Measurements from ENCODE around the gene ADCY5.
"Not testable (repeated sequence)": the region's sequence is repeated elsewhere in the genome, so short reads cannot be mapped to it uniquely, and the experiment has no call there.

The ADCY5 gene

GRCh38 chr3:123267821-123268220 lies 181.1 kb downstream of the ADCY5 start:
- FAIRE-seq (no peak), DNase-seq (ENCODE audit: insufficient read length) (no peak)
- TF ChIP-seq POLR2AphosphoS5 (IDR thresholded peaks at IDR 0.05; ENCODE audit: low read depth, low read length) (no peak), POLR2A (IDR thresholded peaks at IDR 0.05; ENCODE audit: low read depth, low read length) (no peak), TAF1 (IDR thresholded peaks at IDR 0.05; ENCODE audit: borderline replicate concordance, low read depth, low read length) (no peak)

- TF ChIP-seq TAF1 (IDR thresholded peaks at IDR 0.05; ENCODE audit: borderline replicate concordance, low read depth, low read length) (no peak), POLR2AphosphoS5 (IDR thresholded peaks at IDR 0.05; ENCODE audit: low read depth, low read length) (no peak), POLR2A (IDR thresholded peaks at IDR 0.05; ENCODE audit: low read depth, low read length) (no peak)
- DNase-seq (ENCODE audit: insufficient read length) (no peak), FAIRE-seq (no peak)
Observed at GRCh38 chr3:123263941-123264340, 184.9 kb downstream of the ADCY5 start.

GRCh38 chr3:123262868-123263267 lies 186.0 kb downstream of the ADCY5 start:
- TF ChIP-seq POLR2AphosphoS5 (IDR thresholded peaks at IDR 0.05; ENCODE audit: low read depth, low read length) (no peak), POLR2A (IDR thresholded peaks at IDR 0.05; ENCODE audit: low read depth, low read length) (no peak), TAF1 (IDR thresholded peaks at IDR 0.05; ENCODE audit: borderline replicate concordance, low read depth, low read length) (no peak)

GRCh38 chr3:123262226-123262625 lies 186.7 kb downstream of the ADCY5 start:
- FAIRE-seq, result no peak
- TF ChIP-seq POLR2AphosphoS5 (IDR thresholded peaks at IDR 0.05; ENCODE audit: low read depth, low read length) (no peak), TAF1 (IDR thresholded peaks at IDR 0.05; ENCODE audit: borderline replicate concordance, low read depth, low read length) (no peak), POLR2A (IDR thresholded peaks at IDR 0.05; ENCODE audit: low read depth, low read length) (no peak)
- DNase-seq (ENCODE audit: insufficient read length), result no peak

More at GRCh38 chr3:123262868-123263267, 186.0 kb downstream of the ADCY5 start:
- no peak for DNase-seq (ENCODE audit: insufficient read length)
- no peak for FAIRE-seq

- TF ChIP-seq POLR2AphosphoS5 (IDR thresholded peaks at IDR 0.05; ENCODE audit: low read depth, low read length) (no peak), POLR2A (IDR thresholded peaks at IDR 0.05; ENCODE audit: low read depth, low read length) (no peak), TAF1 (IDR thresholded peaks at IDR 0.05; ENCODE audit: borderline replicate concordance, low read depth, low read length) (no peak)
- no peak for DNase-seq (ENCODE audit: insufficient read length)
- no peak for FAIRE-seq
Observed at GRCh38 chr3:123261666-123262065, 187.2 kb downstream of the ADCY5 start.

- no peak for TF ChIP-seq POLR2AphosphoS5 (IDR thresholded peaks at IDR 0.05; ENCODE audit: low read depth, low read length)
- TF ChIP-seq POLR2A (IDR thresholded peaks at IDR 0.05; ENCODE audit: low read depth, low read length), result no peak
- TF ChIP-seq TAF1 (IDR thresholded peaks at IDR 0.05; ENCODE audit: borderline replicate concordance, low read depth, low read length), result no peak
- FAIRE-seq, result no peak
- no peak for DNase-seq (ENCODE audit: insufficient read length)
Observed at GRCh38 chr3:123258811-123259420, 190.0 kb downstream of the ADCY5 start.

- DNase-seq (ENCODE audit: insufficient read length) (no peak), FAIRE-seq (no peak)
- TF ChIP-seq POLR2A (IDR thresholded peaks at IDR 0.05; ENCODE audit: low read depth, low read length) (no peak), TAF1 (IDR thresholded peaks at IDR 0.05; ENCODE audit: borderline replicate concordance, low read depth, low read length) (no peak), POLR2AphosphoS5 (IDR thresholded peaks at IDR 0.05; ENCODE audit: low read depth, low read length) (no peak)
Observed at GRCh38 chr3:123258359-123258758, 190.5 kb downstream of the ADCY5 start.

- TF ChIP-seq POLR2A (IDR thresholded peaks at IDR 0.05; ENCODE audit: low read depth, low read length) (no peak), TAF1 (IDR thresholded peaks at IDR 0.05; ENCODE audit: borderline replicate concordance, low read depth, low read length) (no peak), POLR2AphosphoS5 (IDR thresholded peaks at IDR 0.05; ENCODE audit: low read depth, low read length) (no peak)
- no peak for FAIRE-seq
Observed at GRCh38 chr3:123256256-123256655, 192.6 kb downstream of the ADCY5 start.

GRCh38 chr3:123246866-123247265 lies 202.0 kb downstream of the ADCY5 start:
- TF ChIP-seq TAF1 (IDR thresholded peaks at IDR 0.05; ENCODE audit: borderline replicate concordance, low read depth, low read length) (no peak), POLR2A (IDR thresholded peaks at IDR 0.05; ENCODE audit: low read depth, low read length) (no peak), POLR2AphosphoS5 (IDR thresholded peaks at IDR 0.05; ENCODE audit: low read depth, low read length) (no peak)
- DNase-seq (ENCODE audit: insufficient read length), result no peak

More at GRCh38 chr3:123256256-123256655, 192.6 kb downstream of the ADCY5 start:
- DNase-seq (ENCODE audit: insufficient read length), result no peak

GRCh38 chr3:123244128-123244527 lies 204.8 kb downstream of the ADCY5 start:
- TF ChIP-seq POLR2A (IDR thresholded peaks at IDR 0.05; ENCODE audit: low read depth, low read length) (no peak), POLR2AphosphoS5 (IDR thresholded peaks at IDR 0.05; ENCODE audit: low read depth, low read length) (no peak), TAF1 (IDR thresholded peaks at IDR 0.05; ENCODE audit: borderline replicate concordance, low read depth, low read length) (no peak)
- peak; percentile 9 for FAIRE-seq
- no peak for DNase-seq (ENCODE audit: insufficient read length)

More at GRCh38 chr3:123246866-123247265, 202.0 kb downstream of the ADCY5 start:
- no peak for FAIRE-seq

GRCh38 chr3:123239756-123240155 lies 209.1 kb downstream of the ADCY5 start:
- FAIRE-seq (no peak), DNase-seq (ENCODE audit: insufficient read length) (no peak)
- TF ChIP-seq POLR2AphosphoS5 (IDR thresholded peaks at IDR 0.05; ENCODE audit: low read depth, low read length), result no peak
- no peak for TF ChIP-seq POLR2A (IDR thresholded peaks at IDR 0.05; ENCODE audit: low read depth, low read length)
- TF ChIP-seq TAF1 (IDR thresholded peaks at IDR 0.05; ENCODE audit: borderline replicate concordance, low read depth, low read length), result no peak

GRCh38 chr3:123239186-123239585 lies 209.7 kb downstream of the ADCY5 start:
- not testable (repeated sequence) for FAIRE-seq

More at GRCh38 chr3:123239186-123239585, 209.7 kb downstream of the ADCY5 start:
- not testable (repeated sequence) for DNase-seq (ENCODE audit: insufficient read length)

All from GM12892 (cell line).